Activated CD8-positive, alpha-beta memory T cell treated with anti-CD3 and anti-CD28 coated beads, Interleukin-2, amount 50 U/mL, for 1 hour (primary cell): ENCODE results near the gene ULK1.

Experiments
- DNase-seq: peaks from one replicate; pipeline ENCODE4 v3.0.0-alpha.2; 2020; ENCODE audit errors: extremely low read depth

ULK1 gene

DNA sequence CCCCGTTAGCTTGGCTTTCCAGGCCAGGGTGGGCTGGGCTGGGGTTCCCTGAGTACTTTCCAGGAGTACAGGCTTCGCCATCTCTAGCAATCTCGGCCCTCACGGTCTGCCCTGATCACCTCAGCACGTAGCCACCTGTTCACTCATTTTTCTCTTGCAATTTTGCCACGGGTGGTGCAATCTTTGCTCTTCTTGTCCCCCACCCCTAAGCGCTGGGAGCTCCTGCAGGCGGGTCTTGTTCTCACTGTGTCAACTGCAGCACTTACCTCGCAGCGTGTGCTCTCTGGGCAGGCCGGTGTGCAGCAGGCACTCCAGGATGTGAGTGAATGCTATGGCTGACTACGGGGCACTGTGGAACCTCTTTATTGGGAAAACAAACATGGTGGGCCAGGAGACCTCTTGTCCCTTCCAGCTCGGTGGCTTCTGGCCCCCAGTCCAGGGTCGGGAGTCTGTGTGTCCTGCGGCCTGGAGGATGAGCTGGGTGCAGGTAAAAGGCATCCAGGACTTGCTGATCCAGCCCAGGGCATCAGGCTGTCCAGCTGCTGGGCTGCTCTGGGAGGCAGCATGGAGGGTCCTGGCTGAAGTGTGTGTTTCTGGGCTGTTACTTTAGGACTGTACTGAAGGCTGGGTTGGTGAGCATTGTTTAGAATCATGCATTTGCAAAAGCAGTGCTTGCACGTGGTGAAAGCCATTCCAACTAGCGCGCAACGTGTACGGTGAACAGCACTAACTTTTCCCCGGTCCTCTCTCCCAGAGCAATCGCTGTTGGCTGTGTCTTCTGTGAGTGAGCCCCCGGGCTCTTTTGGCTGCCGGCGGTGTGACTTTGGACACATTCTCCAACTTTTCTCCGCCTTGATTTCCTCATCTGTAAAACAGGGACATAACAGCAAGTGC is 1.5 kb upstream of the ULK1 start:
- DNase-seq, result no peak

DNA sequence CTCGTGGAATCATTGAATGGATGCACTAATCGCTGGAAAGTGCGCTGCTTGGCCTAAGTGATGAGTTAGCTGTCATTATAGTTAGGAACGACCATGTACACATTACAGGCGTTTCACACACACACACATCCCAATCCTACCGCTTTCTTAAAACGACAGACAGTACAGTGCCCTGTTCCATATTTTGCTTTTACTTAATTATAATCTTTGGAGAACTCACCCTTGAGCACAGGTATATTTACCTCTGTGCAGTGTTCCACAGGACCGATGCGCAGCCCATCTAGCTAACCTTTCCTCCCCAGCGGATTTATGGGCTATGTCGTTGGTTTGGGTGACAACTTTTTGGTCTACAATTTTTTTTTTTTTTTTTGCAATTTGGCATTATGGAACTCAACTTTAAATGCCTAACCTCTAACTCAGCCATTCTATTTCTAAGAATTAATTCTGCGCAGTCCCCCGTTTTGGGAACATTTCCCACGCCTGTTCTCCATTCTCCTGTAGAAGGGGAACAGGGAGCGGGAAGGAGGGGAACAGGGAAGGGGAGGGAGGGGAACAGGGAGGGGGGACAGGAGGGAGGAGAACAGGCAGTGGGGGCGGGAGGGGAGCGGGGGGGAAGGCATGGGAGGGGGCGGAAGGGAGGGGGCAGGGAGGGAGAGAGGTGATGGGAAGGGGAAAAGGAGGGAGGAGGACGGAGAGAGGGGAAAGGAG is 663 bp upstream of the ULK1 start:
- DNase-seq, result no peak

DNA sequence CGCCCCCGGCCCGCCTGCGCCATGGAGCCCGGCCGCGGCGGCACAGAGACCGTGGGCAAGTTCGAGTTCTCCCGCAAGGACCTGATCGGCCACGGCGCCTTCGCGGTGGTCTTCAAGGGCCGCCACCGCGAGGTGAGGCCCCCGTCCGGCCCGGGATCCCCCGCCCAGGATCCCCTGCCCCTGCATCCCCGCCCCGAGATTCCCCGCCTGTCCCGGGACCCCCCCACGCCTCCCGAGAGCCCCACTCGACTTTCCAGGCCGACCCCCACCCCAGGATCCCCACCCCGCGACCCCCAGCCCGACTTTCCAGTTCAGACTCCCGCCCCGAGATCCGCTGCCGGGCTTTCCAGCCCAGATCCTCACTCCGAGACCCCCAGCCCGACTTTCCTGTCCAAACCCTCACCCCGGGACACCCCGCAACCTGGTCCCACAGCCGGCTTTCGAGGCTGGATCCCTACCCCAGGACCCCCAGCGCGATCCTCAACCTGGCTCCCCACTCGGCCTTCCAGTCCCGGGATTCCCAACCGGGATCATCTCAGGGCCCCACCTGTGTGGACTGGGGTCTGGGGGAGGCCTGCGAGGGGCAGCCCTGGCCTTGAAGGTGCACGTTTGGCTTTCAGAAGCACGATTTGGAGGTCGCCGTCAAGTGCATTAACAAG is 688 bp downstream of the ULK1 start:
- DNase-seq, result no peak

DNA sequence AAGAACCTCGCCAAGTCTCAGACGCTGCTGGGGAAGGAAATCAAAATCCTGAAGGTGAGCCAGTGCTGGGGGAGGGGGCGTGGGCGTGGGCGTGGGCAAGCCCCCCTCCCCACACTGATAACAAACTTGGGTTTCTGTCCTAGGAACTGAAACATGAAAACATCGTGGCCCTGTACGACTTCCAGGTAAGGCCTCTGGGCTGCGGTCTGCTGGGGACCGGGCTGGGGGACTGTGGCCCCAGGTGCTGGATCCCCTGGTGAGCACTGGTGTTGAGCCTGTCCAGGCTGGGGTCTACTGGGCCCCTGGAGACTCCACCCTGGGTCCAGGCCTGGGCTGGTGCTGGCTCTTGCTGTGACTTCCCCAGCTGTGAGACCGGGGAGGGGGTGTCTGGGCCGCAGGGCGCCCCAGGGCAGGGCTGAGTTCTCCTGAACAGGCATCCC is 1.2 kb downstream of the ULK1 start:
- DNase-seq, result no peak

DNA sequence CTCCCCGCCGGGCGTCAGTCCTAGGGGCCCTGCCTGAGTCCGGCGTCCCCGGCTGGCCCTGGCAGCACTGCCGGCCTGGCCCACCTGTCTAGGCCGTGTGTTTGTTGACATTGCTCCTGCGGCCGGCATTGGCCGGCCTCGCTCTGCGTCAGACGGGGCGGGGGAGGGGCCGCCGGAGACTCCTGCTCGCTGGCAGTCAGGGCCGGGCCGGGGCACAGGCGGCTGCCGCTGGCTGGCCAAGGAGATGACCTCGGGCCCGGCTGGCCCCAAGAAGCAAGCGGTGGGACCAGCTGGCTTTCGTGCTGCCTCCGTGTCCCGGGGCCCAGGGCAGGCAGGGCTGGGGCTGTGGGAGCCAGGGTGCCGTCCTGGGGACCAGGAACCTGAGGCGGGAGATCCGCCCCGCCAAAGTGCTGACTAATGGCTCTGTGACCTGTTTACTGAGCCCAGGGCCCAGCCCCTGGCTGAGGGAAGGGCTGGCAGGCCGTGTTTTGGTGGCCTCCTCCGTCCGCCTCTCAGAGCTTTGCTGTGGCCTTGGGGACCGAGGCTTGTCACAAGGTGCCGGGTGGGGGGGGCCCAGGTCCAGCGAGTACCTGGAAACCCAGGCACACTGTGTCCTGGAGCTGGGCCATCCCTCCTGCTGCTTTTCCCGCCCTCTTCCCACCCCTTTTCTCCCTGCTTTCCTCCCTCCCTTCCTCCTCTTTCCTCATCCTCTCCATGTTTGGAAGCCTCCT is 1.8 kb downstream of the ULK1 start:
- peak; percentile 14 for DNase-seq

DNA sequence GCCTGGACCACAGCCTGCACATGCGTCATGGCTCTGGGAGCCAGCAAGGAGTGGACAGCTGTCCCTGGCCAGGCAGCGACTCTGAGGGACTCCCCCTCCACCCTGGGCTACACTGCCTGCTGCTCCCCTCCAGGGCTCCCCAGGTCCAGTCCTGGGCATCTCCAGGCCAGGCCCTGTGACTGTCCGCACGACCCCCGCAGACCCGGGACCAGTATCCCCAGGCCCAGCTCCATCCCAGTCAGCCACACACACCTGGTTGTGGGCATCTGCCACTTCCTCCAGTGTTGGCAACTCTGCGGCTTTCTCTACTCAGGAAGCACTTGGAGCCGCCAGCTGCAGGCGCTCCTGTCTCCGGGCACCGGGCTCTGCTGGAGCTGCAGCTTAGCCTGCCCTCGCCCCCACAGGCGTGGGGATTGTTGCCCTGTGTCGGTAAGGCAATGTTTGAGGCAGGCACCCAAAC is 2.4 kb downstream of the ULK1 start:
- DNase-seq, result no peak

DNA sequence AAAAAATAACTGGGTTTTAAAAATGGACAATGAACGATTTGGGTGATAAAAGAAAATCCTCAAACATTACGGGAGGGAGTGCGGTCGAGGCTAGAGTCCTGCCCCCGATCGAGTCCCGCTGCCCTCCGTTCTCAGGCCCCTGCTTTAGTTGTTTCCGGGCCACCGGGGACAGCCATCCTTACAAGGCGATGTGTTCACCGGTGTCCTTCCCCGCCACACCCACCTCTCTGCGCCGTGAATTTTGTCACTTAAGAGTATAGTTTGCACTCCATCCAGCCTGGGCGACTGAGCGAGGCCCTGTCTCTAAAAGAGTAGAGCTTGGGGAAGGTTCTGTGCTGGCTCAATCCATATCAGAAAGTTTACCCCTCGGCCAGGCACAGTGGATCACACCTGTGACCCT is 2.9 kb downstream of the ULK1 start:
- no peak for DNase-seq

DNA sequence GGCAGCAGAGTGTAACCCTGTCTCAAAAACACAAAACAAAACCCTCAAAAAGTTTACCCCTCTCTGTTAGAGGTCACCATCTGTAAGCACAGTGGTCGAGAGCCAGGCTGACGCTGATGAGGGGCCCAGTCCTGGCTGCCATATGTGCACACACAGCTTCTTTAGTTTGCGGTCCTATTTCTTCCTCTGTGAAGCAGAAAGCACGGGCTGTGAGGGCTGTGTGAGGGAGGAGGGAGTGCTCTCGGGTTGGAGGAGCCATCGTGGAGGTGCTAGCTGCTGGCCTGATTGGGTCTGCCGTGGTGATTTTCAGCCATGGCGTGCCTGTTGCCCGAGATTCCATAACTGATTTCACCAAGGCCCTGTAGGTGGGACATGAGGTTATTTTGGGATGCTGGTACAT is 3.5 kb downstream of the ULK1 start:
- no peak for DNase-seq

DNA sequence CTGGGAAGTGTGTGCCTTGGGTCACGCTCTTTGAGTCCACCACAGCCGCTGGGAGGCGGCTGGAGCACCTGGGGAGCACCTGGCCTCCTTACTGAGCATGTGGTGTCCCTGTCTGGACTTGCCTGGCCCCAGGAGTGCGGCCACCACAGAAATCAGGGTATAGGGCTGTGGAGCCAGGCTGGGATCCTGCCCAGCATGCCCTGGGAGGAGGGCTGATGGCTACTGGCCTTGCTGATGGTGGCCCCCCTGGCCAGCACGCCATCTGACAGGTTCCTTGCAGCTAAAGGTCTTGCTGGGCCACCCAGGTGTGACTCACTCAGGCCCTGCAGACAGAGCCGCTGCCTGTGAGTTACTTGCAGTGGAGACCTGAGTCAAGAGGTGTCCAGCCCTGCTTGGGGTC is 6.0 kb downstream of the ULK1 start:
- DNase-seq, result no peak

DNA sequence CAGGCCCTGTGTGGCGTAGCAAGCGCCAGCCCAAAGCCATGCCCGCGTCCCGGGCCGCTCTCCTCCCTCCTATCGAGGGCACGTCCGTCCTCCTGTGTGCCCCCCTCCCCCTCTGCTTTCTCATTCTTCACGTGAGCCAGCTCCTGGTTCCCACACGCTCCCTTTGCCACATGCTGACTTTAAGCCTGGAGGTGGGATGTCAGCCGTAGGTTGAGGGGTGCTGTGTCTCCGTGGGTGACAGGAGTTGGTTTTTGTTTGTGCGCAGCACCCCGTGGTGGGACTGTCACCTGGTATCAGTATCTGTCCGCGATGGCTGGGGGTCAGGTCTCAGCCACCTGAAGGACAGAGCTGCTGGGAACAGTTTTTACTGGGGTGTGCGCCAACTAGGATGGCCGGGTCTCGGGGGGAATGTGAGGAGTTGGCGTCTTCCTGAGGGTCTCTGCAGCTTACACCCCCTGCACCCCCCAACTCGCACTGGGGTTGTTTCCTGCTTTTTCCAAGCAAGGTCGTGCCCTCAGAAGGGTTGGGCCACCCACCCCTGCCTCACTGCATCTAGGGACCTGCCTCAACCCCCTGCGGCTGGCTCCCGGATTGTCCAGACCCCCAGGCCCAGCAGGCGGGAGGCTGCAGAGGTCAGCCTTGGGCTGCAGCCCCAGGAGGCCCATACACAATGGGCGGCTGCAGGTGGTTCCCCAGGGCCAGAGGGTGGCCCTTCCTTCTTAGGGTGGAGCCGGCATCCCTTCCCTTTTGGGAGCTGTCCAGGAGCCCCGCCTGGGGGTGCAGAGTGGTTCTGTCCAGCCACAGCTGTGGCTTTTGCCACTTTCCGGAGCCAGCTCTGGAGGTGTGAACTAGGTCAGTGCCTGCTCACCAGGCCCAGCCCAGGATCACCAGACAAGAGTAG is 7.3 kb downstream of the ULK1 start:
- no peak for DNase-seq

DNA sequence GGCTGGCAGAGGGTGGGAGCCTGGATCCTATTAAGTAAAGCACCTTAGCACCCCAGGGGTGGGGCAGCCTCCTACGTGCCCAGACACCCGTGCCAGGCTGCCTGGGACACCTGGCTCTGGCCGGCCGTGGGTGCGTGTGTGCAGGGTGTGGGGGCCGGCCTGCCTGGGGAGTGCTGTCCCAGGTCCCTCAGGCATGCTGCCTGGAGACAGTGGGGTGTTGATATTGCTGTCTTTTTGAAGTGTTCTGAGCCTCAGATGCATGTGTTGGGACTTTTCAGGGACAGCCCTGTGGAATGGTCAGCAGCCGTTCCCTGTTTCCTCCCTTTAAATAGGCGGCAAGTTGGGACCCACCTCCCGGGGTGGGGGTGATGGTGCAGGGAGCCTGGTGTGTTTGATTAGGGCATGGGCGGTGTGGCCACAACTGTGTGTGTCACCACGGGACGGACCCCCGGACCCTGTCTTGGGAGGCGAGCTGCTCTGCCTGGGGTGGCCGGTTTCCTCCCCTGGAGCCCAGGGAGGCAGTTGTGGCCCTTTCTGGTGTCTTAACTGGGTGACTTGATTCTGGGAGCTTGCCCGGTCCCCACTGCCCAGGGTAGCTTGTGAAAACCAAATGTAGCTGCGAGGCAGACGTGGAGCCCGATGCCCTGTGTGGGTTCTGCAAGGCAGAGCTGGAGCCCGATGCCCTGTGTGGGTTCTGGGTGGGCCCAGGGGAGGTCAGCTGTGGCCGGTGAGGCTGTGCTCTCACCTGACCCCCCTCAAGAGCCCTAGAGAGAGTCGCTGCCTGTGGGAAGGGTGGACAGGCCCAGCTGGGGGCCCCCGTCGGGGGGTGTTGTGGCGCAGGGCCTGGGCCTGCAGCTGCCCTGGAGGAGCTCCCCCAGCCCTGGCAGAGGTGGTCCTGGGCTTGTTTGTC is 8.2 kb downstream of the ULK1 start:
- no peak for DNase-seq

DNA sequence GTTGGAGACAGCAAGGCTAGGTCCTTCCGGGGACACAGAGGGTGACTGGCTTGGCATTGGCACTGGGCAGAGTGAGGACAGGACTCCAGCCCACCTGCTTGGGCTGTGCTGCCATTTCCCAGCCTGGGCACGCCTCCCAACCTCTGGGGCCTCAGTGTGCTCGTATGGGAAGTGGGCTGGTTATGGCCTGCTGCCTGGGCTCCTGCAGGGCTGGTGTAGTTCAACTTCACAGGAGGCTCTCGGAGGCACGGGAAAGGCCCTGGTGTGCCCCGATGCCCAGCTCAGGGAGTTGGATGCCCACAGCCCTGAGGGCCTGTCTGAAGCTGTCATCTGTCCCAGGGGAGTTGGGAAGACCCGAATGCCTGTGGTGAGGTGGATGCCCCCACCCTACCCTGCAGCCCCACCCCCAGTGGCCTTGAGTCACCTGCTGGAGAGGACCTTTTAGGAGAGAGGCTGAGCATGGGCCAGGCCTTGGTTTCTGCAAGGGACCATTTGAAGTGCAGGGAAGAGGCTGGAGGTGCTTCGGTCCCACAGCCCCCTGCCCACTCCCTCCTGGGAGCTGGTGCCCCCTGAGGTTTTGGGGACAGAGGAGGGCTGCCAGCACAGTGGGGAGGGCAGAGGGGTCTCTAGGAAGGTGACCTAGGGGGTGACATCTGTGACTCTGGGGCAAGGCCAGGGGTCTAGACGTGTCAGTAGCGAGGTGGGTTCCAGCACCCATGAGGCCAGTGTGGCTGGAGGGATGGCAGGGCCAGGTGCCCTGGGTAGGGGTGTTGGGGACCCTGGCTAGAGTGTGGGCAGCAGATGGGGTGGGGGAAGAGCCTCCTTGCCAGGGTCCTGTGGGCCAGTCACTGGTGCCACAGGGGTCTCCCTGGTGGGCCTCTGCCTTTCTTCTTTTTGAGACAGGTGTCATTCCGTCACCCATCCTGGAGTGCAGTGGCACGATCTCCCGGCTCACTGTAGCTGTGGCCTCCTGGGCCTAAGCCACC is 9.1 kb downstream of the ULK1 start:
- DNase-seq, result no peak

DNA sequence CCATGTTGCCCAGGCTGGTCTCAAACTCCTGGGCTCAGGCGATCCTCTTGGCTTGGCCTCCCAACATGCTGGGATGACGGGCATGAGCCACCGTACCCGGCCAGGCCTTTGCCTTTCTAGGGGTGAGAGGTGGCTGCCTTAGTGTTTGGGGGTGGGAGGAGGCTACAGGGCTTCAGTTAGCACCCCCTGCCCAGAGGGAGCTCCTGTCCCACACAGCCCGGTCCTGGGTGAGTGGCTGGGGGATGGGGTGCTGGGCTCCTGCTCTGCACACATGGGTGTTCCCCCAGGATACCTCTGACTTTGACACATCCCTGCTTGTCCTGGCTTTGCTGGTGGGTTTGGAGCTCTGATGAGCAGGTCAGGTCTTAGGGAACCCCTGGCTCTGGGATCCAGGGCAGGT is 9.9 kb downstream of the ULK1 start:
- no peak for DNase-seq

DNA sequence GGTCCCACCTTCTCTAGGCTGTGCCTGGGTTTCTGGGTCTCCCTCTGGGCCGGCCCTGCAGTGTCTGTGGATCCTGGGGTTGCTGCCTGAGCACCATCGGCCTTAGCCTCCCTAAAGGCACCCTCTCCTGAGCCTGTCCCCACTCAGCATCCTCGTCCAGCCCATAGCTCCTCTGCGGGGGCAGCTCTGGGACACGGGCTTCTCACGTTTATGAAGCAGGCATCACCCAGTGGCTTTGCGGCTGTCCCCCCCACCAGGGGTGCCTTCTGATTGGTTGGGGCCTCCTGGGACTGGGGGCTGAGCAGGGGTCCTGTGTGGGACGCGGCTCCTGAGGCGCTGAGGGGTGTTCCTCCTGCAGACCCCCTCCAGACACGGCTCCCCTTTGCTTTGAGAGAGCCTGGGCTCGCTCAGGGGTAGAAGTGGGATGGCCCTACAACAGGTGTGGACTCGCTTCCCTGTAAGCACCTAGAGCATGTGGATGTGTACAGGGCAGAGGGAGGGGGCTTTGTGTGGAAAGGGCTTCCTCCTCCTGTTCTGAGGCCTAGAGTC is 10.7 kb downstream of the ULK1 start:
- DNase-seq, result no peak

DNA sequence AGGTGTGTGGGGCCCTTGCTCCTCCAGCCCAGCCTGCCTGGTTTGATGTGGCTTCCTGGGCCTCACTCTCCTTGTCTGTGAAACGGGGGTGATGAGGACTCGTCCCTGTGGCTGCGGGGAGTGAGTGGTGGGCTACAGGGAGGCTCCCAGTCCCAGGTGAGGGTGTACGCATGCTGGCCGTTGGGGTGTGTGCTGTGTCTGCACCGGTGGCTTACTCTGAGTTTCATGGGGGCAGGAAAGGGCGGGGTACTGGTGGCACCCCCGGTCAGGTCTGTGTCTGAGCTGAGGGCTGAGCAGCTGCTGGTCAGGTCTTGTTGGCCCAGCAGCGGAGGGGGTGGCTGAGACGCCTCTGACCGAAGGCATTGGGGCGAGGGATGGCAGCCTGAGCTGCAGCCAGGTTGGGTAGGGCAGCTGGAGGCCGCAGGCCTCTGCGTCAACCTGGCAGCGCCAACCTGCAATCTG is 11.2 kb downstream of the ULK1 start:
- no peak for DNase-seq

DNA sequence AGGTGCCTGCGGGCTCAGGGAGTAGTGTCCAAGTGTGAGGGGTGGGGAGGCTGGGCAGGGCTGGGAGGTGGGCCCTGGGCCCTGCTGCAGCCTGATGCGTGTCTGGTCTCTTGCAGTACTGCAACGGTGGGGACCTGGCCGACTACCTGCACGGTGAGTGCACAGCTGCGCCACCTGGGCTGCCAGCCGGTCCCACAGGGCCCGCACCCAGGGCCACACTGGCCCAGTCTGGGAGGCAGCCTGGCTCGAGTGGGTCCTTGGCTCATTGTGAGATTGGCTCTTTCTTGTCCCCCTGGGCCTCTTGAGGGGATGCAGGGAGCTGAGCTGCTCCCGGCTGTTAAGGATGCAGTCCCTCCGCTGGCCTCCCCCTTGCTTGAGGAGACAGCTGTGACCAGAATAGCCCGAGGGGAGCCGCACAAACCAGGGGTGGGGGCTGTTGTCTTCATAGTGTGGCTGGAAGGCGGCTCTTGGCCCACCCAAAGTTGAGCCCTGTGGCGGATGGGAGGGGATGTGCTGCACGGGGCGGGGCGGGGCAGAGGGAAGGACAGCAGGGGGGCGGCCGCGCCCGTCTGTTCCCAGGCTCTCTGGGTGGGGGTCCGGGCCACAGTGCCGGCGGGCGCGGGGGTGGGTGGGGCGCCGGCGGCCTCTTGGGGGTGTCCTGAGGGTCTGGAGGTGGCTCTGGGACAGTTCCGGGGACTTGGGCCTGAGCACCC is 13.1 kb downstream of the ULK1 start:
- DNase-seq, result no peak
